Measurements from ENCODE around the gene AMELX. TPM values are rescaled to one million over a fixed set of nuclear protein-coding genes. Genes with fewer than 3 reads are reported as not detected.

AMELX gene
- total and polyA plus RNA-seq, 4 donors, result not detected

DNA sequence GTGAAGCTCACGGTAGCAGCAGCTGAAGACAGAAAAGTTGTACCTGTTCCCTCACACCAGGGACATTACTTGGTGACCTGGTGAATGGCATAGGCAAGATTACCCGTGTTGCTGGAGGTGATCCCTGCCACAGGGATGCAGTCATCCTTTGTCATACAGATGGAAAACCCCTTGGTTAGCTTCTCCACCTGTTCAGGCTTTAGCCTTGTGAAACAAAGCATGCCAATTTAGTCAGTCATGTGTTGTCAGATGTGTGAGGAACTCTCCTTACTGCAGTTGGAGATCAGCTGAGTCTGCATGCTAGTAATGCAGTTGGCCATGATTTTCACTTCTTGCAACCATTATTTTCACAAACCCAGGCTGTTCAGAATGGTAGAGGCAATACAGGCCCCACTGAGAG lies 41.0 kb downstream of the AMELX start:
- TF ChIP-seq GABPA (IDR thresholded peaks at IDR 0.05 in 1 of 2, conservative IDR thresholded peaks at IDR 0.05 in 1 of 2), result no peak
- TF ChIP-seq, protein P1, sequence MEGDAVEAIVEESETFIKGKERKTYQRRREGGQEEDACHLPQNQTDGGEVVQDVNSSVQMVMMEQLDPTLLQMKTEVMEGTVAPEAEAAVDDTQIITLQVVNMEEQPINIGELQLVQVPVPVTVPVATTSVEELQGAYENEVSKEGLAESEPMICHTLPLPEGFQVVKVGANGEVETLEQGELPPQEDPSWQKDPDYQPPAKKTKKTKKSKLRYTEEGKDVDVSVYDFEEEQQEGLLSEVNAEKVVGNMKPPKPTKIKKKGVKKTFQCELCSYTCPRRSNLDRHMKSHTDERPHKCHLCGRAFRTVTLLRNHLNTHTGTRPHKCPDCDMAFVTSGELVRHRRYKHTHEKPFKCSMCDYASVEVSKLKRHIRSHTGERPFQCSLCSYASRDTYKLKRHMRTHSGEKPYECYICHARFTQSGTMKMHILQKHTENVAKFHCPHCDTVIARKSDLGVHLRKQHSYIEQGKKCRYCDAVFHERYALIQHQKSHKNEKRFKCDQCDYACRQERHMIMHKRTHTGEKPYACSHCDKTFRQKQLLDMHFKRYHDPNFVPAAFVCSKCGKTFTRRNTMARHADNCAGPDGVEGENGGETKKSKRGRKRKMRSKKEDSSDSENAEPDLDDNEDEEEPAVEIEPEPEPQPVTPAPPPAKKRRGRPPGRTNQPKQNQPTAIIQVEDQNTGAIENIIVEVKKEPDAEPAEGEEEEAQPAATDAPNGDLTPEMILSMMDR (IDR thresholded peaks at IDR 0.05; ENCODE audit: low read depth, low read length, missing input control), result no peak
- TF ChIP-seq HNF4G (IDR thresholded peaks at IDR 0.05), result no peak
- TF ChIP-seq RXRA (IDR thresholded peaks at IDR 0.05), result no peak
- TF ChIP-seq, protein P2, sequence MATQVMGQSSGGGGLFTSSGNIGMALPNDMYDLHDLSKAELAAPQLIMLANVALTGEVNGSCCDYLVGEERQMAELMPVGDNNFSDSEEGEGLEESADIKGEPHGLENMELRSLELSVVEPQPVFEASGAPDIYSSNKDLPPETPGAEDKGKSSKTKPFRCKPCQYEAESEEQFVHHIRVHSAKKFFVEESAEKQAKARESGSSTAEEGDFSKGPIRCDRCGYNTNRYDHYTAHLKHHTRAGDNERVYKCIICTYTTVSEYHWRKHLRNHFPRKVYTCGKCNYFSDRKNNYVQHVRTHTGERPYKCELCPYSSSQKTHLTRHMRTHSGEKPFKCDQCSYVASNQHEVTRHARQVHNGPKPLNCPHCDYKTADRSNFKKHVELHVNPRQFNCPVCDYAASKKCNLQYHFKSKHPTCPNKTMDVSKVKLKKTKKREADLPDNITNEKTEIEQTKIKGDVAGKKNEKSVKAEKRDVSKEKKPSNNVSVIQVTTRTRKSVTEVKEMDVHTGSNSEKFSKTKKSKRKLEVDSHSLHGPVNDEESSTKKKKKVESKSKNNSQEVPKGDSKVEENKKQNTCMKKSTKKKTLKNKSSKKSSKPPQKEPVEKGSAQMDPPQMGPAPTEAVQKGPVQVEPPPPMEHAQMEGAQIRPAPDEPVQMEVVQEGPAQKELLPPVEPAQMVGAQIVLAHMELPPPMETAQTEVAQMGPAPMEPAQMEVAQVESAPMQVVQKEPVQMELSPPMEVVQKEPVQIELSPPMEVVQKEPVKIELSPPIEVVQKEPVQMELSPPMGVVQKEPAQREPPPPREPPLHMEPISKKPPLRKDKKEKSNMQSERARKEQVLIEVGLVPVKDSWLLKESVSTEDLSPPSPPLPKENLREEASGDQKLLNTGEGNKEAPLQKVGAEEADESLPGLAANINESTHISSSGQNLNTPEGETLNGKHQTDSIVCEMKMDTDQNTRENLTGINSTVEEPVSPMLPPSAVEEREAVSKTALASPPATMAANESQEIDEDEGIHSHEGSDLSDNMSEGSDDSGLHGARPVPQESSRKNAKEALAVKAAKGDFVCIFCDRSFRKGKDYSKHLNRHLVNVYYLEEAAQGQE (IDR thresholded peaks at IDR 0.05), result no peak
- TF ChIP-seq NR2F2 (IDR thresholded peaks at IDR 0.05), result no peak
- TF ChIP-seq, protein P3, sequence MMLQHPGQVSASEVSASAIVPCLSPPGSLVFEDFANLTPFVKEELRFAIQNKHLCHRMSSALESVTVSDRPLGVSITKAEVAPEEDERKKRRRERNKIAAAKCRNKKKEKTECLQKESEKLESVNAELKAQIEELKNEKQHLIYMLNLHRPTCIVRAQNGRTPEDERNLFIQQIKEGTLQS (IDR thresholded peaks at IDR 0.05), result no peak
- no peak for TF ChIP-seq YY1 (IDR thresholded peaks at IDR 0.05)
- no peak for TF ChIP-seq HNF4A (conservative IDR thresholded peaks at IDR 0.05)
- no peak for TF ChIP-seq TAF1 (conservative IDR thresholded peaks at IDR 0.05)
- no peak for TF ChIP-seq SP1 (IDR thresholded peaks at IDR 0.05)
- no peak for TF ChIP-seq RAD21 (IDR thresholded peaks at IDR 0.05)
- no peak for TF ChIP-seq FOXA1 (IDR thresholded peaks at IDR 0.05)
- no peak for TF ChIP-seq MAX (IDR thresholded peaks at IDR 0.05)
- TF ChIP-seq FOXA2 (IDR thresholded peaks at IDR 0.05), result no peak
- WGBS, result 96% methylated on average over 2 of the region's 2 CpGs

GRCh38 chrX:11336201-11336600 lies 43.0 kb downstream of the AMELX start:
- Histone ChIP-seq H3K9ac (ENCODE audit: low read depth in 1 of 2, low read length in 2 of 2) (no peak overlapping the region), H3K9me3 (ENCODE audit: control insufficient read depth in 4 of 4, low read length in 3 of 4) (no peaks in the 10 kb centered on the region), H3K4me1 (ENCODE audit: control insufficient read depth in 4 of 4, insufficient read depth in 4 of 4, low read length in 3 of 4) (peaks cover 2 to 14% (median 9%) of the 10 kb centered on the region in 4 donors), H3K27ac (ENCODE audit: low read depth in 1 of 2, low read length in 2 of 2) (no peak overlapping the region), H3K4me3 (ENCODE audit: low read depth in 1 of 3, low read length in 3 of 3) (no peak overlapping the region), H3K27me3 (ENCODE audit: control insufficient read depth in 4 of 4, insufficient read depth in 4 of 4, low read length in 3 of 4) (peaks cover 0 to 2% (median 0%) of the 10 kb centered on the region in 4 donors), H3K36me3 (ENCODE audit: control insufficient read depth in 4 of 4, insufficient read depth in 3 of 4, low read depth in 1 of 4, low read length in 3 of 4) (no peaks in the 10 kb centered on the region)
- no peak for DNase-seq (ENCODE audit: low spot score)
- WGBS, result 73% methylated on average over 2 of the region's 2 CpGs
- TF ChIP-seq, protein P2 (IDR thresholded peaks at IDR 0.05), result no peak
- TF ChIP-seq RAD21 (IDR thresholded peaks at IDR 0.05) (no peak), TAF1 (conservative IDR thresholded peaks at IDR 0.05) (no peak), NR2F2 (IDR thresholded peaks at IDR 0.05) (no peak), SP1 (IDR thresholded peaks at IDR 0.05) (no peak), MAX (IDR thresholded peaks at IDR 0.05) (no peak), HNF4A (conservative IDR thresholded peaks at IDR 0.05) (no peak), HNF4G (IDR thresholded peaks at IDR 0.05) (no peak), FOXA1 (IDR thresholded peaks at IDR 0.05) (no peak), EGR1 (IDR thresholded peaks at IDR 0.05; ENCODE audit: low read depth in 2 of 2) (no peak), GABPA (IDR thresholded peaks at IDR 0.05 in 1 of 2, conservative IDR thresholded peaks at IDR 0.05 in 1 of 2) (no peak), YY1 (IDR thresholded peaks at IDR 0.05) (no peak), RXRA (IDR thresholded peaks at IDR 0.05) (no peak), JUND (IDR thresholded peaks at IDR 0.05) (no peak), FOXA2 (IDR thresholded peaks at IDR 0.05) (no peak)
- TF ChIP-seq, protein P4, sequence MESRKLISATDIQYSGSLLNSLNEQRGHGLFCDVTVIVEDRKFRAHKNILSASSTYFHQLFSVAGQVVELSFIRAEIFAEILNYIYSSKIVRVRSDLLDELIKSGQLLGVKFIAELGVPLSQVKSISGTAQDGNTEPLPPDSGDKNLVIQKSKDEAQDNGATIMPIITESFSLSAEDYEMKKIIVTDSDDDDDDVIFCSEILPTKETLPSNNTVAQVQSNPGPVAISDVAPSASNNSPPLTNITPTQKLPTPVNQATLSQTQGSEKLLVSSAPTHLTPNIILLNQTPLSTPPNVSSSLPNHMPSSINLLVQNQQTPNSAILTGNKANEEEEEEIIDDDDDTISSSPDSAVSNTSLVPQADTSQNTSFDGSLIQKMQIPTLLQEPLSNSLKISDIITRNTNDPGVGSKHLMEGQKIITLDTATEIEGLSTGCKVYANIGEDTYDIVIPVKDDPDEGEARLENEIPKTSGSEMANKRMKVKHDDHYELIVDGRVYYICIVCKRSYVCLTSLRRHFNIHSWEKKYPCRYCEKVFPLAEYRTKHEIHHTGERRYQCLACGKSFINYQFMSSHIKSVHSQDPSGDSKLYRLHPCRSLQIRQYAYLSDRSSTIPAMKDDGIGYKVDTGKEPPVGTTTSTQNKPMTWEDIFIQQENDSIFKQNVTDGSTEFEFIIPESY (IDR thresholded peaks at IDR 0.05), result no peak
- TF ChIP-seq, protein P3 (IDR thresholded peaks at IDR 0.05), result no peak

More for the DNA sequence above, 41.0 kb downstream of the AMELX start:
- Histone ChIP-seq H3K4me3 (ENCODE audit: low read depth in 1 of 3, low read length in 3 of 3) (no peak overlapping the region), H3K9ac (ENCODE audit: low read depth in 1 of 2, low read length in 2 of 2) (no peak overlapping the region), H3K9me3 (ENCODE audit: control insufficient read depth in 4 of 4, low read length in 3 of 4) (no peaks in the 10 kb centered on the region), H3K4me1 (ENCODE audit: control insufficient read depth in 4 of 4, insufficient read depth in 4 of 4, low read length in 3 of 4) (peaks cover 2 to 14% (median 9%) of the 10 kb centered on the region in 4 donors), H3K36me3 (ENCODE audit: control insufficient read depth in 4 of 4, insufficient read depth in 3 of 4, low read depth in 1 of 4, low read length in 3 of 4) (peaks cover 0 to 2% (median 0%) of the 10 kb centered on the region in 4 donors), H3K27ac (ENCODE audit: low read depth in 1 of 2, low read length in 2 of 2) (no peak overlapping the region), H3K27me3 (ENCODE audit: control insufficient read depth in 4 of 4, insufficient read depth in 4 of 4, low read length in 3 of 4) (peaks cover 0 to 2% (median 0%) of the 10 kb centered on the region in 4 donors)
- DNase-seq (ENCODE audit: low spot score), result no peak
